HG03432 (cell line): ENCODE data around the gene FPGS.

ENCODE experiments used
- ATAC-seq: cut with Tn5 transposase; IDR thresholded peaks from one replicate; pipeline ENCODE4 v1.9.1; 2021; ENCODE audit warnings: mild to moderate bottlenecking, moderate library complexity; ENCODE audit not compliant: unreplicated experiment

The FPGS gene

GRCh38 chr9:127810378-127811187, 7.9 kb downstream of the FPGS start:
- ATAC-seq = no peak

GRCh38 chr9:127812011-127812410, 9.3 kb downstream of the FPGS start:
- ATAC-seq = no peak

- no peak for ATAC-seq
Measured at GRCh38 chr9:127812936-127813675, 10.4 kb downstream of the FPGS start.

GRCh38 chr9:127813686-127814226, 11.1 kb downstream of the FPGS start:
- ATAC-seq = no peak

- ATAC-seq = no peak
Measured at GRCh38 chr9:127814619-127815511, 12.2 kb downstream of the FPGS start.

GRCh38 chr9:127815512-127816361, 13.1 kb downstream of the FPGS start:
- no peak for ATAC-seq

- ATAC-seq = no peak
Measured at GRCh38 chr9:127816362-127816725, 13.7 kb downstream of the FPGS start.

- ATAC-seq = no peak
Measured at GRCh38 chr9:127816728-127817127, 14.0 kb downstream of the FPGS start.

- no peak for ATAC-seq
Measured at GRCh38 chr9:127817881-127818434, 15.3 kb downstream of the FPGS start.

- no peak for ATAC-seq
Measured at GRCh38 chr9:127818574-127818973, 15.9 kb downstream of the FPGS start.

GRCh38 chr9:127822108-127822507, 19.4 kb downstream of the FPGS start:
- no peak for ATAC-seq

- no peak for ATAC-seq
Measured at GRCh38 chr9:127825319-127826051, 22.8 kb downstream of the FPGS start.

GRCh38 chr9:127826253-127826913, 23.7 kb downstream of the FPGS start:
- ATAC-seq = no peak

GRCh38 chr9:127828262-127829031, 25.8 kb downstream of the FPGS start:
- ATAC-seq = no peak

GRCh38 chr9:127829205-127829906, 26.7 kb downstream of the FPGS start:
- ATAC-seq = no peak

- no peak for ATAC-seq
Measured at GRCh38 chr9:127832248-127832647, 29.6 kb downstream of the FPGS start.

- ATAC-seq = no peak
Measured at GRCh38 chr9:127833555-127833954, 30.9 kb downstream of the FPGS start.
